ENCODE measurements around the gene ADAT3. TPM values are rescaled to one million over a fixed set of nuclear protein-coding genes. Genes with fewer than 3 reads are reported as not detected.
A peak's percentile ranks its signal among the peaks of the same experiment; 100 is the strongest.

ADAT3 gene
- total RNA-seq, 3 donors from 2014 or later (not counting 1 experiment from before 2014, with no cell fraction given): 13.0 to 20.9 (median 13.1) TPM

DNA sequence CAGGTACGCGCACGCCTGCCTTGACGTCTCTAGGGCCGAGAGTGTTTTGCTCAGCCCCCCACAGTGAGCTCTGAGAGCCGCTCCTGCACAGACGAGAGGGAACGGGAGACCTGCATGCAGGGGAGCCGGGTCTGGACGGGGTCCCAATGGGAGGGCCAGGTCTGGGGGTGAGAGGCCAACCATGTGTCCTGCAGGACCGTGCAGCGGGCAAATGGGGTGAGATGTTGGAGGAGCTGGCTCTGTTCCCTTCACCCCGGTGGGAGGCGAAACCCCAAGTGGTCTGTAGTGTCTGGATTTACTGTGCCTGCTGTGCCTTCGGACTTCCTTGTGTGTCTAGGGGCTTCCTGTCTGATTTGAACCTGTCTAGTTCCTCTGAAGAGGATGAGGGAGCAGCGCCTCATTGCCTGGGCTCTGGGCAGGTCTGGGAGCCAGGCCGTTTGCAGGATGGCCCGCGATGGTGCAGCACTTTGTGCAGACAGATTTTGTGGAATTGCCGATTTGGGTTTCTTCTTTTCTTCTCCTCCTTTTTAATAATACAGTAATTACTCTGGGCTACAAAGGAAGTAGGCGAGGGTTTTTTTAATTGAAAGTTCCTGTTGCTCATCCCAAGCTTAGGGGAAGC, 37.8 kb downstream of the ADAT3 start:
- Mint-ChIP-seq H3K27me3 (ENCODE audit: low read depth in 2 of 2) (no peaks in the 10 kb centered on the region), H3K9me3 (no peaks in the 10 kb centered on the region), H3K4me3 (peak overlapping the region; percentile 94), H3K27ac (peak overlapping the region; percentile 94 to 96), H3K4me1 (peaks cover 16 to 41% of the 10 kb centered on the region in 2 donors), H3K36me3 (no peaks in the 10 kb centered on the region)
- Histone ChIP-seq H3K4me1 (ENCODE audit: control insufficient read depth, insufficient read depth, low read length) (peaks cover 60% of the 10 kb centered on the region), H3K27me3 (ENCODE audit: control insufficient read depth, insufficient read depth, low read length) (no peaks in the 10 kb centered on the region), H3K27ac (ENCODE audit: low read length) (peak overlapping the region; percentile 99), H3K36me3 (ENCODE audit: control insufficient read depth, insufficient read depth, low read length) (peaks cover 3% of the 10 kb centered on the region), H3K9me3 (ENCODE audit: control insufficient read depth, insufficient read depth, low read length) (no peaks in the 10 kb centered on the region), H3K4me3 (ENCODE audit: low read length) (peak overlapping the region; percentile 78)
- ATAC-seq: no peak
- intact Hi-C loops (cut with micrococcal nuclease): no loop called here
- DNase-seq: peak in 1 of 2 donors; percentile 61
- TF ChIP-seq, protein P1, sequence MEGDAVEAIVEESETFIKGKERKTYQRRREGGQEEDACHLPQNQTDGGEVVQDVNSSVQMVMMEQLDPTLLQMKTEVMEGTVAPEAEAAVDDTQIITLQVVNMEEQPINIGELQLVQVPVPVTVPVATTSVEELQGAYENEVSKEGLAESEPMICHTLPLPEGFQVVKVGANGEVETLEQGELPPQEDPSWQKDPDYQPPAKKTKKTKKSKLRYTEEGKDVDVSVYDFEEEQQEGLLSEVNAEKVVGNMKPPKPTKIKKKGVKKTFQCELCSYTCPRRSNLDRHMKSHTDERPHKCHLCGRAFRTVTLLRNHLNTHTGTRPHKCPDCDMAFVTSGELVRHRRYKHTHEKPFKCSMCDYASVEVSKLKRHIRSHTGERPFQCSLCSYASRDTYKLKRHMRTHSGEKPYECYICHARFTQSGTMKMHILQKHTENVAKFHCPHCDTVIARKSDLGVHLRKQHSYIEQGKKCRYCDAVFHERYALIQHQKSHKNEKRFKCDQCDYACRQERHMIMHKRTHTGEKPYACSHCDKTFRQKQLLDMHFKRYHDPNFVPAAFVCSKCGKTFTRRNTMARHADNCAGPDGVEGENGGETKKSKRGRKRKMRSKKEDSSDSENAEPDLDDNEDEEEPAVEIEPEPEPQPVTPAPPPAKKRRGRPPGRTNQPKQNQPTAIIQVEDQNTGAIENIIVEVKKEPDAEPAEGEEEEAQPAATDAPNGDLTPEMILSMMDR (IDR thresholded peaks at IDR 0.05): no peak
- WGBS (ENCODE audit: insufficient coverage): 4% methylated on average over 21 of the region's 21 CpGs

DNA sequence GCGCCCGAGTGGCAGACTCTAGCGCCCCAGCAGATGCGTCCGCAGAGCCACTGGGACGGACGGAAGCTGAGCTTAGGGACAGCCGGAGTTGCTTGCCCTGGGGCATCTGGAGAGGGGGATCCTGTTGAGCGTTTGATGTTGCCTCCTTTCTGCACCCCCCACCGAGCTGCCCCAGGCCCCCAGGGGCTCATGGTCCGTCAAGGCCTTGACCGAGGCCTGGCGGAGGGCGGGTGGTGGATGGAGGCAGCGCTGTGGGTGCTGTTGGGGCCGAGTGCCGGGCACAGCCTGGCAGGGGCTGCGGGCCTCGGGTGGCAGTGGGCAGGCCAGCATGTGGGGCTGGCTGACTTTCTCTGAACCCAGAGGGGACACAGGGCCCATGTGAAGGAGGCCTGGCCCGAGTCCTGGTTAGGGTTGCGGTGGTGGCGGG, 38.5 kb downstream of the ADAT3 start:
- peaks cover 3% of the 10 kb centered on the region for H3K36me3 ChIP-seq (ENCODE audit: control insufficient read depth, insufficient read depth, low read length)
- H3K9me3 Mint-ChIP-seq: no peaks in the 10 kb centered on the region
- peak overlapping the region; percentile 94 to 96 for H3K27ac Mint-ChIP-seq
- ATAC-seq: no peak
- peaks cover 19 to 44% of the 10 kb centered on the region in 2 donors for H3K4me1 Mint-ChIP-seq
- 81% methylated on average over 22 of the region's 22 CpGs for WGBS (ENCODE audit: insufficient coverage)
- H3K4me3 Mint-ChIP-seq: peak overlapping the region; percentile 94
- intact Hi-C loops (cut with micrococcal nuclease): no loop called here
- TF ChIP-seq, protein P1 (IDR thresholded peaks at IDR 0.05): no peak
- H3K4me1 ChIP-seq (ENCODE audit: control insufficient read depth, insufficient read depth, low read length): peaks cover 61% of the 10 kb centered on the region
- no peak for DNase-seq
- no peaks in the 10 kb centered on the region for H3K27me3 Mint-ChIP-seq (ENCODE audit: low read depth in 2 of 2)
- peak overlapping the region; percentile 99 for H3K27ac ChIP-seq (ENCODE audit: low read length)
- no peaks in the 10 kb centered on the region for H3K27me3 ChIP-seq (ENCODE audit: control insufficient read depth, insufficient read depth, low read length)
- no peaks in the 10 kb centered on the region for H3K9me3 ChIP-seq (ENCODE audit: control insufficient read depth, insufficient read depth, low read length)
- H3K4me3 ChIP-seq (ENCODE audit: low read length): no peak overlapping the region
- H3K36me3 Mint-ChIP-seq: no peaks in the 10 kb centered on the region

DNA sequence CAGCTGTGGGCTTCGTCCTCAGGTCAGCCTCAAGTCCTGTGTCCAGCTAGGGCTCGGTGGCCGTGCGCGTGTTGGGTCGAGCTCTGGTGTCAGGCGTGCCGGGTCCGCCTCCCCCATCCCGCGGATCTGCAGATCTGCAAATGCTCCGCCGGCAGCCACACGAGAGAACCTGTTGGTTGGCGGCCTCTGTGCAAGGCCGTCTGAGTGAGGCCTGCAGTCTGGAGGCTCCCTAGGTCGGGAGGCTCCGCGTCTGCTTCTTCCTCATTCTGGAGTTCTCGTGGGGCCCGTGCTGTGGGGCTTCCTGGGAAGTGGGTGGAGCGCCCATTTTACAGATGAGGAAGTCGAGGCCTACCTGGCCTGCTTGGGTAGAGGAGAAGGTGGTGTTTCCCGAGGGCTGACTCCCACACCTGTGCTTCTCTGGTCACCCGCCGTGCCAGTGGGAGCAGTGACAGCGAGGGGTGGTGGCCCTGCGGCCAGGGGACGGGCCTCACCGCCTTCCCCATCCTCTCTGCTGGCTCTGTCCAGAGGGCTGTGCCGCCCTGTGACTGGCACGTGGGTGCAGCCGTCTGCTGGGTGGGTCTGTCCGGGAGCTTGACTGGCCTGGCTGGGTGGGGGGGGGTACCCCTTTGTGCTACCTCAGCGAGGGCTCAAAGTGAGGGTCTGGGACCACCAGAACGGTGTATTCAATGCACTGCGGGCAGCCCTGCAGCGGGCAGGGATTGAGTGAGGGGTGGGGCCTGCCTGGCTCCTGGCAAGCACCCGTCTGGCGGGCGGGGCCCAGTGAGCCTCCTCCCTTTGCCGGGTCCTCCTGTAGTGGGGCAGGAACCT, 39.1 kb downstream of the ADAT3 start:
- H3K36me3 Mint-ChIP-seq: no peaks in the 10 kb centered on the region
- TF ChIP-seq, protein P1 (IDR thresholded peaks at IDR 0.05): no peak
- peak overlapping the region; percentile 94 to 96 for H3K27ac Mint-ChIP-seq
- Histone ChIP-seq H3K9me3 (ENCODE audit: control insufficient read depth, insufficient read depth, low read length) (no peaks in the 10 kb centered on the region), H3K27ac (ENCODE audit: low read length) (peak overlapping the region; percentile 99), H3K4me3 (ENCODE audit: low read length) (no peak overlapping the region), H3K36me3 (ENCODE audit: control insufficient read depth, insufficient read depth, low read length) (peaks cover 9% of the 10 kb centered on the region), H3K27me3 (ENCODE audit: control insufficient read depth, insufficient read depth, low read length) (no peaks in the 10 kb centered on the region), H3K4me1 (ENCODE audit: control insufficient read depth, insufficient read depth, low read length) (peaks cover 61% of the 10 kb centered on the region)
- H3K9me3 Mint-ChIP-seq: no peaks in the 10 kb centered on the region
- intact Hi-C loops (cut with micrococcal nuclease): no loop called here
- peak overlapping the region; percentile 35 for H3K4me3 Mint-ChIP-seq
- no peaks in the 10 kb centered on the region for H3K27me3 Mint-ChIP-seq (ENCODE audit: low read depth in 2 of 2)
- peaks cover 25 to 48% of the 10 kb centered on the region in 2 donors for H3K4me1 Mint-ChIP-seq
- WGBS (ENCODE audit: insufficient coverage): 83% methylated on average over 42 of the region's 42 CpGs
- ATAC-seq: no peak
- DNase-seq: no peak
